Dendritic cell treated with granulocyte-macrophage colony-stimulating factor and Interleukin-4, amounts not matched to agents 40 ng/mL and 50 ng/mL, for 4 days (primary cell): ENCODE results near the gene NFE2L3.
"Not testable (repeated sequence)": the region's sequence is repeated elsewhere in the genome, so short reads cannot be mapped to it uniquely, and the experiment has no call there.

Source experiments
- H3K27ac Mint-ChIP-seq: one replicate; pipeline ENCODE4 v1.8.0; 2022; ENCODE audit warnings: mild to moderate bottlenecking, mixed read lengths
- H3K27me3 Mint-ChIP-seq: one replicate; pipeline ENCODE4 v1.8.0; 2022; ENCODE audit warnings: mild to moderate bottlenecking, mixed read lengths
- H3K36me3 Mint-ChIP-seq: one replicate; pipeline ENCODE4 v1.8.0; 2022; ENCODE audit warnings: low read depth, mixed read lengths
- H3K4me1 Mint-ChIP-seq: one replicate; pipeline ENCODE4 v1.8.0; 2022; ENCODE audit warnings: low read depth, mixed read lengths
- H3K4me3 Mint-ChIP-seq: one replicate; pipeline ENCODE4 v1.8.0; 2022; ENCODE audit warnings: mild to moderate bottlenecking, moderate library complexity, mixed read lengths
- H3K9me3 Mint-ChIP-seq: one replicate; pipeline ENCODE4 v1.8.0; 2022; ENCODE audit warnings: mixed read lengths
- intact Hi-C: fragments of 100-400 bp; cut with micrococcal nuclease; formaldehyde crosslinking; loops from one replicate; pipeline ENCODE4 v1.15.0; 2022

NFE2L3 gene

DNA sequence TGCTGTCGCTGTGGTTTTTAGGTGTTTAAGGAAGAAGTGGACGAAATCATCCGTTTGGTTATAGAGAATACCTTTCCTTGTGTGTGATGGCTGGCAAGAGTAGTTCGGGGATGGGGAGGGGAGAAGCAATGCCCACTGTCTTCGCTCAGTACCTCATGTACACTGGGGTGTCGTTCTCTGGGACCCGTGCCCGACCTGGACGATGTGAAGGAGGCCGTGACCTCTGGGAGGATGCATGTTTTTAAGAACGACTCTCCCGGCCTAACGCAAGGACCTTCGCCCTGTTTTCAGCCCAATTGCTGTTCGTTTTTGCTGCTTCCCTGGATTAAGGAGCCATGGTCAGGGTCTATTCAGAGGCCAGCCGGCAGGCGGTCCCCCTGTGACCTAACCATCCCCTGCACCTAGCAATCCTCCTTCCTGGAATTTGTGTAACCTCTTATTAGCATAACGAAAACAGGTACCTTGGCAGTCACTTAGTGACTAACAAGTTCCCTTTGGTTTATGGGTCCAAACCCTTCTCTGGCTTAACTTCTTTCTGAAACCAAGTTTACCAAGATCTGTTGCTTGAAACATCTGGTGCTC, 1.3 kb downstream of the NFE2L3 start:
- no peaks in the 10 kb centered on the region for H3K9me3 Mint-ChIP-seq
- peaks cover 59% of the 10 kb centered on the region for H3K4me1 Mint-ChIP-seq
- peak overlapping the region; percentile 87 for H3K4me3 Mint-ChIP-seq
- H3K36me3 Mint-ChIP-seq, result peaks cover 8% of the 10 kb centered on the region
- H3K27me3 Mint-ChIP-seq, result peaks cover 3% of the 10 kb centered on the region
- peak overlapping the region; percentile 98 for H3K27ac Mint-ChIP-seq
- intact Hi-C loops, result loop anchor here (2.0 to 5.0 kb wide), 2 partner anchors 34 to 53 kb away; no protein-coding TSS in a partner anchor

DNA sequence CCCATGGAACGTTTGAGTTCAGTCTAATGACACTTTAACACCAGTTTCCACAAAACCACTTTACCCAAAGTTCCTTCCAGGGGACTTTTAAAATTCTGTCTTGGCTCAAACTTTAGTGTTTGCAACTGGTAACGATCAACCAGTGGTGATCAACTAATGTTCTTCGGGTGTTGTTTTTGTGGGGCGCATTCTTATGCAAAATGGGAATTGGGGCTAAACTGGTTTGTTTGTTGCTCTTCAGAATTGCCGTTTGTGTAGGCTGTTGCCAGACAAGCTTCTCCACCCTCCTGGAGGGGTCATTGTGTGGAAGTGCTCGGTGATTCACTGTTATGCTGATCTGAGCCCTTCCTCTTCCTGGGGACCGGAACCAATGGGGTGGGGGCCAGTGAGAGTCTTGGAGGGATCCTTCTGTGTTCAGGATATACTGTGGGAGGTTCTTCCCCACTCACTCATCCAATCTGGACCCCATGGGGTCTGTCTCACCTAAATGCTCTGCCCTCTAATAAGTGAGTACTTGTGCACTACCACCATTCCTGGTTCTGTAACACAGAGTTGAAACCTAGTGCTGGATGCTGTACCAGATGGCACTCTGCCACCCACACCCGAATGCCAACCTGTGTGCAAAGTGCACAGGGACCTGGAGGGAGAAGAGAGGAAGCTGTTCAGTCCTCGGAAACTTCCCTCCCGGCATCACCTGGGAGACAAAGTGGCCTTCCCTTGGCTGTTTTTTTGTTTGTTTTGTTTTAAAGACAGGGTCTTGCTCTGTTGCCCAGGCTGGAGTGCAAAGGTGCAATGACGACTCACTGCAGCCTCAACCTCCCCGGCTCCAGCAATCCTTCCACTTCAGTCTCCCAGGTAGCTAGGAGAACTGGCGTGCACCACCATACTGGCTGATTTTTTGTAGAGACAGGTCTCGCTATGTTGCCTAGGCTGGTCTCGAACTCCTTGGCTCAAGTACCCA, 2.1 kb downstream of the NFE2L3 start:
- H3K36me3 Mint-ChIP-seq, result peaks cover 8% of the 10 kb centered on the region
- H3K9me3 Mint-ChIP-seq, result no peaks in the 10 kb centered on the region
- intact Hi-C loops, result loop anchor here (2.0 to 5.0 kb wide), 2 partner anchors 33 to 53 kb away; no protein-coding TSS in a partner anchor
- peak overlapping the region; percentile 98 for H3K27ac Mint-ChIP-seq
- H3K4me1 Mint-ChIP-seq, result peaks cover 67% of the 10 kb centered on the region
- peak overlapping the region; percentile 87 for H3K4me3 Mint-ChIP-seq
- peaks cover 4% of the 10 kb centered on the region for H3K27me3 Mint-ChIP-seq

DNA sequence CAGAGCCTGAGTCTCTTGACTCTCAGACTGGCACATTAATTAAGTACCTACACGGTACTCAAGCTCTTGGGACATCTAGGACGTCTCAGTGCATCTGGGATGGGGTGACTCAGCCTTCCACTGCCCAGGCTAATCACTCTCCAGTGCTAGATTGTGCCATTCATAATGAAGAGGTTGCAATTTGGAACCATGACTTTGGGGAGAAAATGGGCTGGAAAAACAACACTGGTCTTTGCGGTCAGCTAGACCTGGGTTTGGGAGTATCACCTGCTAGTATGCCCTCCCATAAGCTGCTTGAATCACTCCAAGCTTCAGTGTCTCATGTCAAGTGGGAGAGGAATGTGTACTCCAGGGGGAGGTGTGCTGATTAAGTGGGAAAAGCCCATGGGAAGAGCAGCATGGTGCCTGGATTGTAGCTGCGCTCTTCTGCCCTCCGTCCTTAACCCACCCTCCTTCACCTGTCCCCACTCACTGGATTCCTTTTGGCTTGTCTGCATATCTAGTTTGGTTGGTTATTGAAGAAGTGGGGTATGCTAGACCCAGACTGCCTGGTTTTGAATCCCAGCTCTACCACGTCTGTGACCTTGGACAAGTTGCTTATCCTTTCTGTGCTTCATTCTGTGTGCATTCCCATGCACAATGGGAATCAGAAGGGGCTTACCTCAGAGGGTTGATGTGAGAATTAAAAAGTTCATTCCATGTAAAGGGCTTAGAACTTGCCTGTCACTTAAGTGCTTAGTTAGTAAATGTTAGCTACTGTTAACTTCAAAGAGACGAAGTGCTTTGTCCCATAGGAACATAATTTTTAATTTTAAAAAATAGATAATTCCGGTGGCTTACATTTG, 3.8 kb downstream of the NFE2L3 start:
- peak overlapping the region; percentile 98 for H3K27ac Mint-ChIP-seq
- no peaks in the 10 kb centered on the region for H3K9me3 Mint-ChIP-seq
- intact Hi-C loops, result no loop called here
- peaks cover 71% of the 10 kb centered on the region for H3K4me1 Mint-ChIP-seq
- peaks cover 4% of the 10 kb centered on the region for H3K27me3 Mint-ChIP-seq
- H3K36me3 Mint-ChIP-seq, result peaks cover 8% of the 10 kb centered on the region
- H3K4me3 Mint-ChIP-seq, result peak overlapping the region; percentile 26

DNA sequence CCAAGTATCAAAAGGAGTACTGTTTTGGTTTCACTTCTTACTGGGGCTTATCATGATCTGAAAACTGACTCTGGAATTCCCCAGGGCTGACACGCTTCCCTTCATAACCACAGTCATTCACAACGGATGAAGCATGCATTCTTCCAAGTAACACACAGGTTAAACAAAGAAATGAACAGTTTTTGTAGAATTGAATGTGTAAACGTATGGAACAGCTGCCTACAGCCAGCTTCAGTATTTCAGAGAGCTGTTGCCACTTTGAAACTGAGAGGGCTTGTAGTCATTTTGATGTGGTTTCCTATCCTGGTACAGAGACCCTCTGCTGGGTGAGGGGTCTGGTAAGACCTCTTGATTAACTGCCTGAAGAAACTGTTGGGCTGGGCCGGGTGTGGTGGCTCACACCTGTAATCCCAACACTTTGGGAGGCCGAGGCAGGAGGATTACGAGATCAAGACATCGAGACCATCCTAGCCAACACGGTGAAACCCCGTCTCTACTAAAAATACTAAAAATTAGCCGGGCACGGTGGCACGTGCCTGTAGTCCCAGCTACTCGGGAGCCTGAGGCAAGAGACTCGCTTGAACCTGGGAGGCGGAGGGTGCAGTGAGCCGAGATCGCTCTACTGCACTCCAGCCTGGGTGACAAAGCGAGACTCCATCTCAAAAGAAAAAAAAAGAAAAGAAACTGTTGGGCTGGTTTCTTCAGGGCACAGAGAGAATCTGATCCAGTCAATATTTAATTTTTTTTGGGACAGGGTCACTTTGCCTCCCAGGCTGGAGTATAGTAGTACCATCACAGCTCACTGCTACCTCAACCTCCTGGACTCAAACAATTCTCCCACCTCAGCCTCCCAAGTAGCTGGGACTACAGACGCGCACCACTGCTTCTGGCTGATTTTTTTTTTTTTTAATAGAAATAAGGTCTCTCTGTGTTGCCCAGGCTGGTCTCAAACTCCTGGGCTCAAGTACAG, 4.7 kb downstream of the NFE2L3 start:
- peak overlapping the region; percentile 51 for H3K4me3 Mint-ChIP-seq

DNA sequence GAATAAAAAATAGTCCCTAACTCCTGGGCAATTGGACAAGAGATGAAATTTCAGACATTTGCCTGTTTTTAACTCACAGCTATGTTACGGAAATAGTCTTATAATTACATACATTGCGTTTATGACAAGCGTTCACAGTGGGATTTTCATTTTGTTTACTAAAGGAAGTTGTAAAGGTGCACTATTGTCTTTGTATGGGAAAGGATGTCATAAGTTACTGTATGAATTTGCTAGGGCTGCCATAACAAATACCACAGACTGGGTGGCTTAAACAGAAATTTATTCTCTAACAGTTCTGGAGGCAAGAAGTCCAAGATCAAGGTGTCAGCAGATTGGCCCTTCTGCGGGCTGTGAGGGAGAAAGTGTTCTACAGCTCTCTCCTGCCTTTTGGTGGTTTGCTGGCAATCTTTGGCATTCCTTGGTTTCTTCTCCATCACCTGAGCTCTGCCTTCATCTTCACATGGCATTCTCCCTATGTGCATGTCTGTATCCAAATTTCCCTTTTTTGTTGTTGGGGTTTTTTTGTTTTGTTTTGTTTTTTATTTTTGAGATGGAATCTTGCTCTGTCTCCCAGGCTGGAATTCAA, 5.6 kb downstream of the NFE2L3 start:
- no peaks in the 10 kb centered on the region for H3K9me3 Mint-ChIP-seq
- intact Hi-C loops, result no loop called here
- H3K27me3 Mint-ChIP-seq, result peaks cover 1% of the 10 kb centered on the region
- H3K36me3 Mint-ChIP-seq, result peaks cover 8% of the 10 kb centered on the region
- no peak overlapping the region for H3K4me3 Mint-ChIP-seq
- peaks cover 63% of the 10 kb centered on the region for H3K4me1 Mint-ChIP-seq
- peak overlapping the region; percentile 61 for H3K27ac Mint-ChIP-seq

More for the DNA sequence above, 4.7 kb downstream of the NFE2L3 start:
- peak overlapping the region; percentile 98 for H3K27ac Mint-ChIP-seq
- H3K9me3 Mint-ChIP-seq, result no peaks in the 10 kb centered on the region
- H3K36me3 Mint-ChIP-seq, result peaks cover 8% of the 10 kb centered on the region
- H3K4me1 Mint-ChIP-seq, result peaks cover 66% of the 10 kb centered on the region
- peaks cover 1% of the 10 kb centered on the region for H3K27me3 Mint-ChIP-seq
- intact Hi-C loops, result no loop called here

DNA sequence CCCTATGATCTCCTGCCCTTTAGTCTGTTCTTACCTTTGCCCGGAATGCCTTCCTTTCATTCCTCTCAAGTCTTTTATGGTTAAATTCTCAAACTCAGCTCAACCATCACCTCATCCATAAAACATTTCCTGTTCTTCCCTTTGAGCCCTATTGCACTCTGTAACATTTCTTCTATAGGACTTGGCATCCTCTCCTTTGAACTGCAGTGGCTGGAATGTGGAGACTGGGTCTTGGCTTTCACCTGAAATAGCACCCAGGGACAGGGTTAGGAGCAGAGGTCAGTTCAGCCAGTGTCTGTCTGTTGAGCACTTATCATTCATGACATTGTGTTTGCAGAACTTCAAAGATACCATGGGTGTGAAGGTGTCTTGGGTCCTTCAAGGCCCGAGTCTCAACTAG, 7.2 kb downstream of the NFE2L3 start:
- intact Hi-C loops, result no loop called here
- H3K36me3 Mint-ChIP-seq, result no peaks in the 10 kb centered on the region
- peak overlapping the region; percentile 12 for H3K27ac Mint-ChIP-seq
- no peak overlapping the region for H3K4me3 Mint-ChIP-seq
- H3K27me3 Mint-ChIP-seq, result peaks cover 1% of the 10 kb centered on the region
- H3K9me3 Mint-ChIP-seq, result no peaks in the 10 kb centered on the region
- peaks cover 49% of the 10 kb centered on the region for H3K4me1 Mint-ChIP-seq

DNA sequence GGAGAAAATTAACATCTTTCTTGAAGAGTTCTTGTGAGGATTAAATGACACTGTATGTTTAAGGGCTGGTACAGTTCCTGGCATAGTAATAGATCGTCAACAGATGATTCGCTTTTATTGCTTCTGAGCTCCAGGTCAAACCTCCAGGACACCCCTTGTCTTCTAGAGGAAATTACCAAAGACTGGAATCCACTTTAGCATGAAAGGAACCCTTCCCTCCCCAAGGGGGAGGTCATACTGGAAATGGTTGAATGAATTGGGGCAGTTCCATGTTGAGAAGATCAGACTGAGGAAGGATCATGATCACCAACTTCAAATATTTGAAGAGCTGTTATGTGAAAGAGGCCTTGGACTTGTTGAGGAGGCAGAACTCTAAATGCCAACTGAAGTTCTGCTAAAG, 8.9 kb downstream of the NFE2L3 start:
- no peaks in the 10 kb centered on the region for H3K36me3 Mint-ChIP-seq
- H3K4me1 Mint-ChIP-seq, result peaks cover 32% of the 10 kb centered on the region
- intact Hi-C loops, result no loop called here
- peaks cover 1% of the 10 kb centered on the region for H3K27me3 Mint-ChIP-seq
- no peak overlapping the region for H3K27ac Mint-ChIP-seq
- no peak overlapping the region for H3K4me3 Mint-ChIP-seq
- H3K9me3 Mint-ChIP-seq, result no peaks in the 10 kb centered on the region

DNA sequence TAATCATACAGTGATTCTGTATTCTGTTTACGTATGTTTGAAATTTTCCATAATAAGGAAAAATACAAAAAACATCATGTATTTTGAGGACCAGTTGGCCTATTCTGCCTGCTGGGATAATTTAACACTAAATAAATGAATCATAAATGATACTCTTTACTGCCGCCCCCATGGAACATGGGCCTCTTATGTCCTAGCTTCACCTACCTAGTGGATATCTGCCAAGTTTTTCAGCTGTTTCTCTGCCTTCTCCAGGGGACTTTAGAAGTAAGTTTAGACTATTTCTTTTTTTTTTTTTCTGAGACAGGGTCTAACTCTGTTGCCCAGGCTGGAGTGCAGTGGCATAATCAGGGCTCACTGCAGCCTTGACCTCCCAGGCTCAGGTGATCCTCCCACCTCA, 10.4 kb downstream of the NFE2L3 start:
- intact Hi-C loops, result no loop called here
- Mint-ChIP-seq H3K4me3 (no peak overlapping the region), H3K4me1 (peaks cover 33% of the 10 kb centered on the region), H3K36me3 (no peaks in the 10 kb centered on the region), H3K9me3 (no peaks in the 10 kb centered on the region), H3K27me3 (peaks cover 1% of the 10 kb centered on the region), H3K27ac (peak overlapping the region; percentile 37)

DNA sequence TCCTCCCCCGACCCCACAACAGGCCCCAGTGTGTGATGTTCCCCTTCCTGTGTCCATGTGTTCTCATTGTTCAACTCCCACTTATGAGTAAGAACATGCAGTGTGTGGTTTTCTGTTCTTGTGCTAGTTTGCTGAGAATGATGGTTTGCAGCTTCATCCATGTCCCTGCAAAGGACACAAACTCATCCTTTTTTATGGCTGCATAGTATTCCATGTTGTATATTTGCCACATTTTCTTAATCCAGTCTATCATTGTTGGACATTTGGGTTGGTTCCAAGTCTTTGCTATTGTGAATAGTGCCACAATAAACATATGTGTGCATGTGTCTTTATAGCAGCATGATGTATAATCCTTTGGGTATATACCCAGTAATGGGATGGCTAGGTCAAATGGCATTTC, 11.8 kb downstream of the NFE2L3 start:
- intact Hi-C loops, H3K27me3 Mint-ChIP-seq, H3K9me3 Mint-ChIP-seq, H3K27ac Mint-ChIP-seq, H3K4me3 Mint-ChIP-seq, H3K36me3 Mint-ChIP-seq: not testable (repeated sequence)
- peaks cover 21% of the 10 kb centered on the region for H3K4me1 Mint-ChIP-seq

DNA sequence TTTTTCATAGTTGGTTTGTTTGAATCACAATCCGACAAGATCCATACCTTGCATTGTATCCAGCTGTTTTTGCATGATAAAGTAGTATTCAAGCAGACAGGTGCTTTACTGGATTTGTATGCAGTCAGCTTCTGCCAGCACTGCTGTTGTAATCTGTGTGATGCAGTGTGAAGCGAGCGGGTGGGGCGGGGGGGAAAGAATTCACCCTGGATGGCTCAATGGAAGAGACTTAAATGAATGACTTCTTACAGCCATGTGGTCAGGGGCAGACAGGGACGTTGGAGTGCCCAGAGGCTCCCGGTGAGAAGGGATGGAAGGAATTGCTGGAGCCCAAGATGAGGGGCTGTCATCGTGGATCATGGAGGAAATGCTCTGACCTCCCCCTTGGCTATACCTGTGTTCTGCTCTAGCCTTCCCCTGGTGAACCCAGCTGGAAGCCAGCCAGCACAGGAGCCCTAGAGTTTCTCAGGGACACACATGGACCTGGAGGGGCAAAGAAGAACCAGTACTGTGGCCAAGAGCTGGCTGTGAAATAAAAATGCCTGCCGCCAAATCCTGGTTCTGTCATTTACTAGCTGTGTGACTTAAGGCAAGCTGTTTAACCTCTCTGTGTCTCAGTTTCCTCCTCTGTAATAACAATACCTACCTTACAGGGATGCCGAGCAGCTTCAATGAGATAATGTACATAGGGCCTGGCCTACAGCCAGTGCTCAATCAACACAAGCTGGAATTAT, 14.1 kb downstream of the NFE2L3 start:
- peaks cover 10% of the 10 kb centered on the region for H3K4me1 Mint-ChIP-seq
- intact Hi-C loops, result no loop called here
- no peak overlapping the region for H3K4me3 Mint-ChIP-seq
- peaks cover 5% of the 10 kb centered on the region for H3K36me3 Mint-ChIP-seq
- H3K27me3 Mint-ChIP-seq, result no peaks in the 10 kb centered on the region
- H3K27ac Mint-ChIP-seq, result no peak overlapping the region
- no peaks in the 10 kb centered on the region for H3K9me3 Mint-ChIP-seq

DNA sequence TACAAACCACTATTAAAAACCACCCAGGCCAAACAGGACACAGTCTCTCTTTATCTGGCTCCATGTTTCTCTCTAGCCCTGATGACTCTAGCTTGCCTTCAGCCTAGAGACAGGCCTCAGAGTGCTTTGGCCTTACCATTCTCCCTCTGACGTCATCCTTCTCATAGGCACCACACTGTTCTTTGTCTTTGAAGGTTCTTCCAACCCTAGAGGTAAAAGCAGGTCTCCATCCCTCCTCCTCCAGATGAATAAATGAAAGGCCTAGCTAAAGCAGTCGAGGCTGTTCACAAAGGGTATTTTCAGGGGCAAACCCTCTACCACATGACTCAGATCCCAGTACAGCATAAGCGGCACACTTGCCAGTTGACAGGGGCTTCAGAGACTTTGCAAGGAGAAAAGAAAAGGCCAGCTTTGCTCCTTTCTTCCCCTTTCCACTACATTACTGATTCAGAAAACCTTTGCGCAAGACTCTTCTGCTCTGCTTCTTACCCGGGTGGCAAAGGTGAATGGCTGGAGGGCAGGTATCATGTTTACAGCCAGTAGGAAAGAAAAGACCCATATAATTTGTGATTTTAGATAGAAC, 14.8 kb downstream of the NFE2L3 start:
- no peaks in the 10 kb centered on the region for H3K9me3 Mint-ChIP-seq
- peaks cover 12% of the 10 kb centered on the region for H3K36me3 Mint-ChIP-seq
- intact Hi-C loops, result no loop called here
- H3K27me3 Mint-ChIP-seq, result no peaks in the 10 kb centered on the region
- no peak overlapping the region for H3K4me3 Mint-ChIP-seq
- H3K4me1 Mint-ChIP-seq, result peaks cover 9% of the 10 kb centered on the region
- no peak overlapping the region for H3K27ac Mint-ChIP-seq
